HEK293 (cell line): Measurements from ENCODE around the gene ATP5F1B.
A peak's percentile ranks its signal among the peaks of the same experiment; 100 is the strongest.

Source experiments
- CTCF ChIA-PET: fragments of 350-600 bp; formaldehyde crosslinking; extraction: SDS; loops from one replicate; lab custom pipeline; 2021; ENCODE audit warnings: antibody characterized with exemption; lab: Yijun Ruan, JAX
- POLR2A ChIA-PET: fragments of 300-600 bp; formaldehyde crosslinking; extraction: SDS; loops from one replicate; lab custom pipeline; 2020; ENCODE audit warnings: antibody characterized with exemption, inconsistent platforms; lab: Yijun Ruan, JAX
- H3K27ac ChIP-seq: fragments of 200-500 bp; sonication (Bioruptor generic); 2 replicates; pipeline ENCODE4 v1.5.1; 2014; ENCODE audit warnings: low read depth, low read length, control low read depth, inconsistent platforms; ENCODE audit errors: extremely low read depth
- H3K36me3 ChIP-seq, 2 experiments: fragments of 200-500 bp in 1 of 2; sonication (Bioruptor generic) in 1 of 2; 1 replicate in 1 of 2; 2 replicates in 1 of 2; pipeline ENCODE4 v1.5.1; 2014 to 2017; ENCODE audit warnings: inconsistent platforms in 2 of 2, low read length in 2 of 2; ENCODE audit not compliant: control insufficient read depth in 2 of 2, insufficient read depth in 1 of 2
- H3K4me1 ChIP-seq: fragments of 200-500 bp; sonication (Bioruptor generic); 2 replicates; pipeline ENCODE4 v1.5.1; 2014; ENCODE audit warnings: mild to moderate bottlenecking, low read length, inconsistent platforms; ENCODE audit not compliant: control insufficient read depth, insufficient read depth
- H3K4me3 ChIP-seq: 2 replicates; pipeline ENCODE4 v1.5.1; 2011; ENCODE audit warnings: low read depth, mild to moderate bottlenecking, control low read depth, low read length, moderate library complexity
- H3K9me3 ChIP-seq: fragments of 200-500 bp; sonication (Bioruptor generic); 2 replicates; pipeline ENCODE4 v1.5.1; 2014; ENCODE audit warnings: low read depth, low read length, inconsistent platforms; ENCODE audit not compliant: control insufficient read depth, insufficient read depth
- GLIS1 ChIP-seq: fragments of 450-650 bp; formaldehyde crosslinking; IDR thresholded peaks from 2 replicates; pipeline ENCODE4 v1.5.1; 2016; ENCODE audit warnings: missing biosample characterization, missing genetic modification characterization
- OVOL3 ChIP-seq: fragments of 450-650 bp; formaldehyde crosslinking; IDR thresholded peaks from 2 replicates; pipeline ENCODE4 v1.5.1; 2016; ENCODE audit warnings: missing biosample characterization, missing genetic modification characterization
- PRDM4 ChIP-seq: fragments of 450-650 bp; formaldehyde crosslinking; IDR thresholded peaks from 2 replicates; pipeline ENCODE4 v1.5.1; 2017; ENCODE audit warnings: missing biosample characterization, missing genetic modification characterization
- ZBTB17 ChIP-seq: fragments of 450-650 bp; formaldehyde crosslinking; IDR thresholded peaks from 2 replicates; pipeline ENCODE4 v1.5.1; 2016; ENCODE audit warnings: missing biosample characterization, missing genetic modification characterization
- ZNF112 ChIP-seq: fragments of 450-650 bp; formaldehyde crosslinking; IDR thresholded peaks from 2 replicates; pipeline ENCODE4 v1.5.0; 2017; ENCODE audit warnings: missing biosample characterization, missing genetic modification characterization
- ZNF19 ChIP-seq: fragments of 450-650 bp; formaldehyde crosslinking; IDR thresholded peaks from 2 replicates; pipeline ENCODE4; 2016; ENCODE audit warnings: missing biosample characterization, missing genetic modification characterization, low read depth
- ZNF24 ChIP-seq: fragments of 450-650 bp; formaldehyde crosslinking; IDR thresholded peaks from 2 replicates; pipeline ENCODE4 v1.5.1; 2016; ENCODE audit warnings: missing biosample characterization, missing genetic modification characterization
- ZNF324 ChIP-seq: fragments of 450-650 bp; formaldehyde crosslinking; IDR thresholded peaks from 2 replicates; pipeline ENCODE4 v1.5.1; 2016; ENCODE audit warnings: missing biosample characterization, missing genetic modification characterization
- ZNF335 ChIP-seq: fragments of 450-650 bp; formaldehyde crosslinking; conservative IDR thresholded peaks from 2 replicates; pipeline ENCODE4 v1.5.1; 2016; ENCODE audit warnings: missing biosample characterization, missing genetic modification characterization
- ZNF341 ChIP-seq: fragments of 450-650 bp; formaldehyde crosslinking; IDR thresholded peaks from 2 replicates; pipeline ENCODE4; 2016; ENCODE audit warnings: low read depth, missing biosample characterization, missing genetic modification characterization
- ZNF433 ChIP-seq: fragments of 450-650 bp; formaldehyde crosslinking; IDR thresholded peaks from 2 replicates; pipeline ENCODE4 v1.5.1; 2016; ENCODE audit warnings: missing biosample characterization, missing genetic modification characterization, low read depth
- ZNF510 ChIP-seq: fragments of 450-650 bp; formaldehyde crosslinking; IDR thresholded peaks from 2 replicates; pipeline ENCODE4 v1.5.1; 2018; ENCODE audit warnings: mild to moderate bottlenecking, missing genetic modification characterization, missing biosample characterization; ENCODE audit not compliant: insufficient replicate concordance
- ZNF529 ChIP-seq: fragments of 450-650 bp; formaldehyde crosslinking; IDR thresholded peaks from 2 replicates; pipeline ENCODE4 v1.5.1; 2017; ENCODE audit warnings: missing genetic modification characterization, missing biosample characterization; ENCODE audit not compliant: insufficient replicate concordance
- ZNF558 ChIP-seq: fragments of 450-650 bp; formaldehyde crosslinking; IDR thresholded peaks from 2 replicates; pipeline ENCODE4 v1.5.1; 2016; ENCODE audit warnings: missing biosample characterization, missing genetic modification characterization
- ZNF571 ChIP-seq: fragments of 450-650 bp; formaldehyde crosslinking; IDR thresholded peaks from 2 replicates; pipeline ENCODE4 v1.5.0; 2017; ENCODE audit warnings: missing biosample characterization, missing genetic modification characterization
- ZNF621 ChIP-seq: fragments of 450-650 bp; formaldehyde crosslinking; IDR thresholded peaks from 2 replicates; pipeline ENCODE4 v1.5.1; 2017; ENCODE audit warnings: missing biosample characterization, missing genetic modification characterization
- ZNF677 ChIP-seq: fragments of 450-650 bp; IDR thresholded peaks from 2 replicates; pipeline ENCODE4 v1.5.0; 2018; ENCODE audit warnings: missing biosample characterization, mild to moderate bottlenecking, missing genetic modification characterization, moderate library complexity
- TF ChIP-seq, protein P1 (sequence below): fragments of 450-650 bp; formaldehyde crosslinking; IDR thresholded peaks from 2 replicates; pipeline ENCODE4 v1.5.1; 2016; ENCODE audit warnings: missing biosample characterization, missing genetic modification characterization, borderline replicate concordance
- TF ChIP-seq, protein P2 (sequence below): fragments of 450-650 bp; IDR thresholded peaks from 2 replicates; pipeline ENCODE4 v1.5.1; 2018; ENCODE audit warnings: missing biosample characterization, mild to moderate bottlenecking, missing genetic modification characterization
- TF ChIP-seq, protein P3 (sequence below): fragments of 450-650 bp; formaldehyde crosslinking; IDR thresholded peaks from 2 replicates; pipeline ENCODE4 v1.5.1; 2017; ENCODE audit warnings: missing biosample characterization, missing genetic modification characterization
- TF ChIP-seq, protein P4 (sequence below): fragments of 450-650 bp; formaldehyde crosslinking; IDR thresholded peaks from 2 replicates; pipeline ENCODE4 v1.5.1; 2016; ENCODE audit warnings: missing biosample characterization, missing genetic modification characterization
- TF ChIP-seq, protein P5 (sequence below): fragments of 450-650 bp; formaldehyde crosslinking; IDR thresholded peaks from 2 replicates; pipeline ENCODE4 v1.5.1; 2016; ENCODE audit warnings: missing biosample characterization, missing genetic modification characterization

Gene ATP5F1B

GRCh38 chr12:56631790-56632700 lies 13.7 kb downstream of the ATP5F1B start (continued):
- TF ChIP-seq, protein P1, sequence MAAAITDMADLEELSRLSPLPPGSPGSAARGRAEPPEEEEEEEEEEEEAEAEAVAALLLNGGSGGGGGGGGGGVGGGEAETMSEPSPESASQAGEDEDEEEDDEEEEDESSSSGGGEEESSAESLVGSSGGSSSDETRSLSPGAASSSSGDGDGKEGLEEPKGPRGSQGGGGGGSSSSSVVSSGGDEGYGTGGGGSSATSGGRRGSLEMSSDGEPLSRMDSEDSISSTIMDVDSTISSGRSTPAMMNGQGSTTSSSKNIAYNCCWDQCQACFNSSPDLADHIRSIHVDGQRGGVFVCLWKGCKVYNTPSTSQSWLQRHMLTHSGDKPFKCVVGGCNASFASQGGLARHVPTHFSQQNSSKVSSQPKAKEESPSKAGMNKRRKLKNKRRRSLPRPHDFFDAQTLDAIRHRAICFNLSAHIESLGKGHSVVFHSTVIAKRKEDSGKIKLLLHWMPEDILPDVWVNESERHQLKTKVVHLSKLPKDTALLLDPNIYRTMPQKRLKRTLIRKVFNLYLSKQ (tag by site-specific recombination): no peak
- no peak for TF ChIP-seq ZNF510 (tag by site-specific recombination)

GRCh38 chr12:56630180-56630632 lies 15.6 kb downstream of the ATP5F1B start, which contains the start of gene BAZ2A:
Gene BAZ2A, minus strand, starts transcription at chr12:56630326. Its CDS starts 12,796 bp downstream, at chr12:56617530.
- H3K4me3 ChIP-seq: peak within 1 kb of the TSS; percentile 95
- peak within 1 kb of the TSS; percentile 88 for H3K27ac ChIP-seq
- ChIA-PET POLR2A (interaction anchor here (1.1 kb wide), 1 partner anchor 9 kb away, joined by 3 read pairs; no protein-coding TSS in a partner anchor), CTCF (interaction anchor here (0.5 to 1.9 kb wide), 5 partner anchors 24 to 462 kb away, joined by 3 to 10 read pairs (median 4); no protein-coding TSS in a partner anchor)
- peaks cover 28% of the 10 kb centered on the region for H3K4me1 ChIP-seq
- H3K9me3 ChIP-seq: no peaks in the 10 kb centered on the region
- peaks cover 7 to 14% of the 10 kb centered on the region in 2 experiments; a peak in 2 of 3 replicates for H3K36me3 ChIP-seq
- TF ChIP-seq PRDM4 (tag by site-specific recombination) (0 out of 2 replicates have a peak, but pooled peaks have one; percentile 33), ZBTB17 (tag by site-specific recombination) (peak; percentile 81), ZNF621 (no peak), ZNF529 (tag by site-specific recombination) (no peak), ZNF677 (tag by site-specific recombination) (peak; percentile 79), OVOL3 (tag by site-specific recombination) (no peak), ZNF24 (tag by site-specific recombination) (peak; percentile 85), ZNF433 (tag by site-specific recombination) (no peak), ZNF19 (tag by site-specific recombination) (no peak), ZNF341 (tag by site-specific recombination) (peak; percentile 61), ZNF558 (no peak), ZNF571 (tag by site-specific recombination) (no peak), GLIS1 (peak; percentile 82), ZNF112 (tag by site-specific recombination) (no peak), ZNF324 (peak; percentile 94), ZNF335 (tag by site-specific recombination) (peak; percentile 64; the same call in 1 of the 2 replicates)
- TF ChIP-seq, protein P2, sequence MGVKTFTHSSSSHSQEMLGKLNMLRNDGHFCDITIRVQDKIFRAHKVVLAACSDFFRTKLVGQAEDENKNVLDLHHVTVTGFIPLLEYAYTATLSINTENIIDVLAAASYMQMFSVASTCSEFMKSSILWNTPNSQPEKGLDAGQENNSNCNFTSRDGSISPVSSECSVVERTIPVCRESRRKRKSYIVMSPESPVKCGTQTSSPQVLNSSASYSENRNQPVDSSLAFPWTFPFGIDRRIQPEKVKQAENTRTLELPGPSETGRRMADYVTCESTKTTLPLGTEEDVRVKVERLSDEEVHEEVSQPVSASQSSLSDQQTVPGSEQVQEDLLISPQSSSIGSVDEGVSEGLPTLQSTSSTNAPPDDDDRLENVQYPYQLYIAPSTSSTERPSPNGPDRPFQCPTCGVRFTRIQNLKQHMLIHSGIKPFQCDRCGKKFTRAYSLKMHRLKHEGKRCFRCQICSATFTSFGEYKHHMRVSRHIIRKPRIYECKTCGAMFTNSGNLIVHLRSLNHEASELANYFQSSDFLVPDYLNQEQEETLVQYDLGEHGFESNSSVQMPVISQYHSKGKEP (tag by site-specific recombination): peak; percentile 90
- TF ChIP-seq, protein P3, sequence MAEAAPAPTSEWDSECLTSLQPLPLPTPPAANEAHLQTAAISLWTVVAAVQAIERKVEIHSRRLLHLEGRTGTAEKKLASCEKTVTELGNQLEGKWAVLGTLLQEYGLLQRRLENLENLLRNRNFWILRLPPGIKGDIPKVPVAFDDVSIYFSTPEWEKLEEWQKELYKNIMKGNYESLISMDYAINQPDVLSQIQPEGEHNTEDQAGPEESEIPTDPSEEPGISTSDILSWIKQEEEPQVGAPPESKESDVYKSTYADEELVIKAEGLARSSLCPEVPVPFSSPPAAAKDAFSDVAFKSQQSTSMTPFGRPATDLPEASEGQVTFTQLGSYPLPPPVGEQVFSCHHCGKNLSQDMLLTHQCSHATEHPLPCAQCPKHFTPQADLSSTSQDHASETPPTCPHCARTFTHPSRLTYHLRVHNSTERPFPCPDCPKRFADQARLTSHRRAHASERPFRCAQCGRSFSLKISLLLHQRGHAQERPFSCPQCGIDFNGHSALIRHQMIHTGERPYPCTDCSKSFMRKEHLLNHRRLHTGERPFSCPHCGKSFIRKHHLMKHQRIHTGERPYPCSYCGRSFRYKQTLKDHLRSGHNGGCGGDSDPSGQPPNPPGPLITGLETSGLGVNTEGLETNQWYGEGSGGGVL (tag by site-specific recombination): peak; percentile 69
- TF ChIP-seq, protein P4, sequence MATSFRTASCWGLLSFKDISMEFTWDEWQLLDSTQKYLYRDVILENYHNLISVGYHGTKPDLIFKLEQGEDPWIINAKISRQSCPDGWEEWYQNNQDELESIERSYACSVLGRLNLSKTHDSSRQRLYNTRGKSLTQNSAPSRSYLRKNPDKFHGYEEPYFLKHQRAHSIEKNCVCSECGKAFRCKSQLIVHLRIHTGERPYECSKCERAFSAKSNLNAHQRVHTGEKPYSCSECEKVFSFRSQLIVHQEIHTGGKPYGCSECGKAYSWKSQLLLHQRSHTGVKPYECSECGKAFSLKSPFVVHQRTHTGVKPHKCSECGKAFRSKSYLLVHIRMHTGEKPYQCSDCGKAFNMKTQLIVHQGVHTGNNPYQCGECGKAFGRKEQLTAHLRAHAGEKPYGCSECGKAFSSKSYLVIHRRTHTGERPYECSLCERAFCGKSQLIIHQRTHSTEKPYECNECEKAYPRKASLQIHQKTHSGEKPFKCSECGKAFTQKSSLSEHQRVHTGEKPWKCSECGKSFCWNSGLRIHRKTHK: no peak
- TF ChIP-seq, protein P5, sequence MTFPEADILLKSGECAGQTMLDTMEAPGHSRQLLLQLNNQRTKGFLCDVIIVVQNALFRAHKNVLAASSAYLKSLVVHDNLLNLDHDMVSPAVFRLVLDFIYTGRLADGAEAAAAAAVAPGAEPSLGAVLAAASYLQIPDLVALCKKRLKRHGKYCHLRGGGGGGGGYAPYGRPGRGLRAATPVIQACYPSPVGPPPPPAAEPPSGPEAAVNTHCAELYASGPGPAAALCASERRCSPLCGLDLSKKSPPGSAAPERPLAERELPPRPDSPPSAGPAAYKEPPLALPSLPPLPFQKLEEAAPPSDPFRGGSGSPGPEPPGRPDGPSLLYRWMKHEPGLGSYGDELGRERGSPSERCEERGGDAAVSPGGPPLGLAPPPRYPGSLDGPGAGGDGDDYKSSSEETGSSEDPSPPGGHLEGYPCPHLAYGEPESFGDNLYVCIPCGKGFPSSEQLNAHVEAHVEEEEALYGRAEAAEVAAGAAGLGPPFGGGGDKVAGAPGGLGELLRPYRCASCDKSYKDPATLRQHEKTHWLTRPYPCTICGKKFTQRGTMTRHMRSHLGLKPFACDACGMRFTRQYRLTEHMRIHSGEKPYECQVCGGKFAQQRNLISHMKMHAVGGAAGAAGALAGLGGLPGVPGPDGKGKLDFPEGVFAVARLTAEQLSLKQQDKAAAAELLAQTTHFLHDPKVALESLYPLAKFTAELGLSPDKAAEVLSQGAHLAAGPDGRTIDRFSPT: peak; percentile 92
